Activated naive CD8-positive, alpha-beta T cell treated with anti-CD3 and anti-CD28 coated beads, Interleukin-2, amount 10 ng/mL, durations not matched to agents 7 days and 5 days (primary cell): ENCODE results near the gene JMJD1C. TPM values are rescaled to one million over a fixed set of nuclear protein-coding genes. Genes with fewer than 3 reads are reported as not detected.

Experiments
- ATAC-seq: fragments of 150-1000 bp; cut with Tn5 transposase; one replicate; pipeline ENCODE4 v1.10.0; 2021; ENCODE audit warnings: low read depth, moderate library complexity
- POLR2A ChIA-PET: fragments of 350-600 bp; sonication (Branson Sonifier 250); formaldehyde crosslinking; loops from one replicate; lab custom pipeline; 2021; ENCODE audit warnings: antibody characterized with exemption; lab: Charles Lee
- DNase-seq: peaks from one replicate; pipeline ENCODE4 v3.0.0; 2021
- H3K27ac Mint-ChIP-seq: one replicate; pipeline ENCODE4 v1.8.0; 2022; ENCODE audit warnings: mild to moderate bottlenecking, mixed read lengths
- H3K27me3 Mint-ChIP-seq: one replicate; pipeline ENCODE4 v1.8.0; 2022; ENCODE audit warnings: mild to moderate bottlenecking, moderate library complexity, mixed read lengths
- H3K36me3 Mint-ChIP-seq: one replicate; pipeline ENCODE4 v1.8.0; 2021; ENCODE audit warnings: mild to moderate bottlenecking, mixed read lengths
- H3K4me1 Mint-ChIP-seq: one replicate; pipeline ENCODE4 v1.8.0; 2021; ENCODE audit warnings: mixed read lengths
- H3K4me3 Mint-ChIP-seq: one replicate; pipeline ENCODE4 v1.8.0; 2022; ENCODE audit warnings: mild to moderate bottlenecking, moderate library complexity, mixed read lengths
- H3K9me3 Mint-ChIP-seq: one replicate; pipeline ENCODE4 v1.8.0; 2021; ENCODE audit warnings: mixed read lengths
- total RNA-seq, 2 experiments: library from RNA; stranded (reverse); gene quantifications; one replicate each; pipeline ENCODE4 v1.2.3, GENCODE V29; 2021

Gene JMJD1C
- total RNA-seq, 2 experiments from 2014 or later: 91.9 to 94.4 TPM

DNA sequence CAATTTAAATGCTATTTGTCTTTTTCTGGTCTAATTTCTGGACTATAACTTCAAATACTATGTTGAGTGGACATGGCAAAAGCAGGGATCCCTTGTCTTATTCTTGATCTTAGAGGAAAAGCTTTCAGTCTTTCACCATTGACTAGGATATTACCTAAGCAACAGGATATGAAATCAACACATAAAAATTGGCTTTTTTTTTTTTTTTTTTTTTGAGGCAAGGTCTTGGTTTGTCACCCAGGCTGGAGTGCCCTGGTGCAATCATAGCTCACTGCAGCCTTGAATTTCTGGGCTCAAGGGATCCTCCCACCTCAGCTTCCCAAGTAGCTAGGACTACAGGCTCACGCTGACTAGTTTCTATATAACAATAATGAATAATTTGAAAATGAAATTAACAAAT lies 90.8 kb downstream of the JMJD1C start:
- Mint-ChIP-seq H3K27me3 (no peaks in the 10 kb centered on the region), H3K36me3 (peaks cover 12% of the 10 kb centered on the region)
- POLR2A ChIA-PET: no interaction called here

DNA sequence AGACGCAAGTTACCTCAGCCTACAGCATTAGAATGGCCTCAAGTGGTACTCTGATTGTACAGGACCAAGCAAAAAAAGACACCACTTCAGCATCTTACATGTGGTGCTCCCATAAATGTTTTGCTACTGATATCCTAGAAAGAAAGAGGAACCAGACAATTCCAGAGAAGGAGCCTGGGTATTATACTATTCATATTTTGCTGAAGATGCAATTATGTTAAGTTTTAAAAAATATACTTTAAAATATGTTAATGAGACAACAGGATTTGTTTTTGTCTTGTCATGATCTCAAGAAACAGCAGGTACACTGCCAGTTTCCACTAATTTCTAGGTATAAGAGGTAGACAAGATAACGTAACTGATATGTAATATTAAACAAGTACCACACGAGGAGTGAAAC lies 92.6 kb downstream of the JMJD1C start:
- no peaks in the 10 kb centered on the region for H3K27me3 Mint-ChIP-seq
- H3K36me3 Mint-ChIP-seq: peaks cover 14% of the 10 kb centered on the region
- no peak overlapping the region for H3K4me3 Mint-ChIP-seq
- H3K9me3 Mint-ChIP-seq: no peaks in the 10 kb centered on the region
- POLR2A ChIA-PET: no interaction called here
- DNase-seq: no peak
- H3K27ac Mint-ChIP-seq: no peak overlapping the region
- peaks cover 12% of the 10 kb centered on the region for H3K4me1 Mint-ChIP-seq
- no peak for ATAC-seq

More for the DNA sequence above, 90.8 kb downstream of the JMJD1C start:
- DNase-seq (no peak), ATAC-seq (no peak)
- no peak overlapping the region for H3K4me3 Mint-ChIP-seq
- peaks cover 12% of the 10 kb centered on the region for H3K4me1 Mint-ChIP-seq
- H3K27ac Mint-ChIP-seq: no peak overlapping the region
- no peaks in the 10 kb centered on the region for H3K9me3 Mint-ChIP-seq

DNA sequence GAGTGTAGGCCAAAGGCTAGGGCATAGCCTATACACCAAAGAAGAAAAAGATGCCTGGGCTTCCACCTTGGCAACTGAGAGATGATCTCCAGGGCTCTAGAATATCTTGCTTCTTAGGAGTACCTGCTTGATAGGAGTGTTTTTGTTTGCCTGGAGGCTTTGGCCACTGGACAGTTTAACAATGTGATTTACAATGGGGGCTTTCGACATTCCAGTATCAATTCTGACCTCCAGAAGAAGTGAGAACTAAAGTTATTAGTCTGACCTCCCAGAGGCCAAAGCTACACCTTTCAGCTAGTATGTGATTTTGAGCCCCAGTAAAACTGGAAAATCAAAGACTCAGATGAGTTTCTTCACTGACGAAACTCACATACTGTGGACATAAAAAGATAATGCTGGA lies 96.1 kb downstream of the JMJD1C start:
- Mint-ChIP-seq H3K4me1 (peaks cover 4% of the 10 kb centered on the region), H3K27me3 (no peaks in the 10 kb centered on the region), H3K27ac (no peak overlapping the region), H3K36me3 (peaks cover 7% of the 10 kb centered on the region), H3K9me3 (no peaks in the 10 kb centered on the region), H3K4me3 (no peak overlapping the region)
- POLR2A ChIA-PET: no interaction called here
- ATAC-seq (no peak), DNase-seq (no peak)

DNA sequence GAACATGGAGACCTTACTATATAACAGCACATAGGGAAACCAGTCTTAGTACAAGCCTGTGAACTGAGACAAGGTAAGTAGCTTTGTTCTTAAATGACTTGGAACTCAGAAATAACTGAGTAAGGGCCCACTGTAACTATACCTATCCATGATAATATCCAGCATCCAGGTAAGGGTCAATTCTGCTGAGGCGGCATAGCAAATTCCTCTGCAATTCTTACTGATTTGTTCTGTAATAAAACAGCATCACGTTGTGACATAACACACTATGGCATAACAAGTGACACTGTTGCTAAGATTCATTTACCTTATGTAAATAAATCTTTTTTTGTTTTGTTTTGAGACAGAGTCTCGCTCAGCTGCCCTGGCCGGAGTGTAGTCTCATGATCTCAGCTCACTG lies 97.4 kb downstream of the JMJD1C start:
- POLR2A ChIA-PET: no interaction called here

DNA sequence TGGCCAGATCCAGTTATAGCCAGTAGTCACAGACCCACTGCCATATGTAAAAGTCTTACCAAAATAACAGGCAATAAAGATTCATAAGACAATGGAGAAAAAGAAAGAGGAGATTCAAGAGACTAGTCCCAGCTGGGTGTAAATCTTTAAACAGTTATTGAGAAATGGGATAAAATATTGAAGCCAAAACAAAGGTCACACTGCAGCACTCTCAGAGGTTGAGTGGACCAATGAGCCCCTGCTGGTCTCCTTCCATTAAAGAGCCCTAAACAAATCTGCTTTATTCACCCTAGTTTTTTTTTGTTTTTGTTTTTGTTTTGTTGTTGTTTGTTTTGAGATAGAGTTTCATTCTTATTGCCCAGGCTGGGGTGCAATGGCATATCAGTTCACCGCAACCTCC lies 98.8 kb downstream of the JMJD1C start:
- H3K36me3 Mint-ChIP-seq: peaks cover 7% of the 10 kb centered on the region
- POLR2A ChIA-PET: no interaction called here
- H3K4me3 Mint-ChIP-seq: no peak overlapping the region
- DNase-seq: no peak
- ATAC-seq: no peak
- peaks cover 4% of the 10 kb centered on the region for H3K4me1 Mint-ChIP-seq
- H3K9me3 Mint-ChIP-seq: no peaks in the 10 kb centered on the region
- H3K27me3 Mint-ChIP-seq: no peaks in the 10 kb centered on the region
- no peak overlapping the region for H3K27ac Mint-ChIP-seq

More for the DNA sequence above, 97.4 kb downstream of the JMJD1C start:
- Mint-ChIP-seq H3K36me3 (peaks cover 10% of the 10 kb centered on the region), H3K4me3 (no peak overlapping the region), H3K9me3 (no peaks in the 10 kb centered on the region), H3K27me3 (no peaks in the 10 kb centered on the region), H3K4me1 (peaks cover 4% of the 10 kb centered on the region), H3K27ac (no peak overlapping the region)
- DNase-seq (no peak), ATAC-seq (no peak)

DNA sequence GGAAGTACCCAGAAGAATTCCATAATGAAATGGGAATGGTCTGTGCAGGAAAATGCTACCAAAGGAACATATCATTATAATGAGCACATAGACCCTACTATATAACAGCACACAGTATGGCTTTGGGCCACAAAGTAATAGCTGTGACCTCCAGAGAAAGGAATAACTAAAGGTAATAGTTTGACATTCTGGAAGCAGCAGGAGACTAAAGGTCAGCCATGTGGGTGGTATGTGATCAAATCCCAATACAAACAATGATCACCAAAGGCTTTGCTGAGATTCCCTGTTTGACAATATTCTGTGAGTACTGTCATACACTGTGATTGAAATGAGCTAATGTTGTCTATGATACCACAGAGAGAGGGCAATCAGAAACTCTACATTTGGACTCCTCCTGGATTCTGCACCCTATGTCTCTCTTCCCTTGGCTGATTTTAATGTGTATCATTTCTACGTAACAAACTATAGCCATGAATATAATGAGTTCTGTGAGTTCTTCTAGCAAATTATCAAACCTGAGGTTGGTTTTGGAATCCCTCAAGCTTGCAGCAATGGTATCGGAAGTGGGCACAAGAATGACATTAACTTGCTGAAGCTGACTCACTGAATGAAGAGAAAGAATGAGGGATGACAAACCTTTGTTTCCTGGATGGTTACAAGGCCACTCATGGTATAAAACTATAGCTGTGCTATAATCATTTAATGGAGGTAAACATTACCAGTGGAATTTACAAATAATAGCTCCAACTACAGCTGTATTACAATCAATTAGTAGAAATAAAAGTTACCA lies 99.6 kb downstream of the JMJD1C start:
- Mint-ChIP-seq H3K27me3 (no peaks in the 10 kb centered on the region), H3K27ac (no peak overlapping the region), H3K36me3 (peaks cover 7% of the 10 kb centered on the region), H3K4me3 (no peak overlapping the region), H3K4me1 (peaks cover 2% of the 10 kb centered on the region), H3K9me3 (no peaks in the 10 kb centered on the region)
- ATAC-seq (no peak), DNase-seq (no peak)
- POLR2A ChIA-PET: no interaction called here

DNA sequence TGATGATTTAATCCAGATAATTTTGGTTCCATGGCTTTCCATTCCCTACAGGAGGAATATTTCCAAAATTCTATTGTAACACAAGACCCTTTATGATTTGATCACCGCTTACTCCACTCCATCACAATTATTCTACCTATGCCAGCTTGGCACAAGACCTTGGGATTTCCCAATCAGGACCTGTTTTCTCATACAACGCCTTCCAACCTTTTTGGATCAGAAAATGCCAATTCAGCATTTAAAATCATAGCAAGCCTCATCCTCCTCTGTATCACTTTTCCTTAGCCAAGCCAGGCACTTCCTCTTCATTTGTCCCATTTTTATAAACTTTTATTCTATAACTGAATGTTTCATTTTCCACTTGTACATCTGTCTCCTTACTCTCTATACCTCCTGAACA lies 100.9 kb downstream of the JMJD1C start:
- H3K9me3 Mint-ChIP-seq: no peaks in the 10 kb centered on the region
- peaks cover 7% of the 10 kb centered on the region for H3K36me3 Mint-ChIP-seq
- H3K4me3 Mint-ChIP-seq: no peak overlapping the region
- H3K4me1 Mint-ChIP-seq: peaks cover 2% of the 10 kb centered on the region
- no peak overlapping the region for H3K27ac Mint-ChIP-seq
- ATAC-seq (no peak), DNase-seq (no peak)
- no peaks in the 10 kb centered on the region for H3K27me3 Mint-ChIP-seq
- POLR2A ChIA-PET: no interaction called here

DNA sequence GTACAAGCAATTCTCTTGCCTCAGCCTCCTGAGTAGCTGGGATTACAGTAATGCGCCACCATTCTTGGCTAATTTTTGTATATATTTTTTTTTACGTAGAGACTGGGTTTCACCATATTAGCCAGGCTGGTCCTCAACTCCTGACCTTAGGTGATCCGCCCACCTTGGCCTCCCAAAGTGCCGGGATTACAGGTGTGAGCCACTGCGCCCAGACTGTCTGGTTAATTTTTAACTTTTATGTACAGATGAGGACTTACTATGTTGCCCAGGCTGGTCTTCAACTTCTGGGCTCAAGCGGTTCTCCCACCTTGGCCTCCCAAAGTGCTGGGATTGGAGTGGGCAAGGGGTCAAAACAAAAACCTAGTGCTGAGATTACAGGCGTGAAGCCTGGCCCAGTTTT lies 101.8 kb downstream of the JMJD1C start:
- Mint-ChIP-seq H3K4me1 (peaks cover 2% of the 10 kb centered on the region), H3K4me3 (no peak overlapping the region), H3K27me3 (no peaks in the 10 kb centered on the region), H3K9me3 (no peaks in the 10 kb centered on the region), H3K27ac (no peak overlapping the region), H3K36me3 (peaks cover 6% of the 10 kb centered on the region)
- no peak for DNase-seq
- POLR2A ChIA-PET: no interaction called here
- ATAC-seq: no peak

DNA sequence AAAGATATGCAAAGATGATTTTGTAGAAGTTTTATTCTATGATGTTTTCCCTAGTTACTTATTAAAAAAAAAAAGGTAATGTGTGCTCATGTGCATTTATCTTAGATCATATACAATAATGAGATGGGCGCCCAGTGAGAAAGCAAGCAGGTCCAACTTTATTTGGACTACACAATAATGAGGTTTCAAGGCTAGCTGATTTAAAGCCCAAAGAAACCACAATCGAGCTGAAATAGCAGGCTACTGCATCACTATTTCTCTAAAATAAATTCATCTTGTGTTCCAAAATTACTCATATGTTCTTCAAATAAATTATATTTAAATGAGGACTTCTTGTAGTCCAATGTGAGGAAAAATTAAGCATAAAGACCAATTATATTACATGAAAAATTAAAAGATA lies 110.1 kb downstream of the JMJD1C start:
- Mint-ChIP-seq H3K4me1 (peaks cover 7% of the 10 kb centered on the region), H3K36me3 (peaks cover 5% of the 10 kb centered on the region), H3K9me3 (no peaks in the 10 kb centered on the region), H3K27me3 (no peaks in the 10 kb centered on the region), H3K4me3 (no peak overlapping the region), H3K27ac (no peak overlapping the region)
- no peak for DNase-seq
- no peak for ATAC-seq
- POLR2A ChIA-PET: no interaction called here

DNA sequence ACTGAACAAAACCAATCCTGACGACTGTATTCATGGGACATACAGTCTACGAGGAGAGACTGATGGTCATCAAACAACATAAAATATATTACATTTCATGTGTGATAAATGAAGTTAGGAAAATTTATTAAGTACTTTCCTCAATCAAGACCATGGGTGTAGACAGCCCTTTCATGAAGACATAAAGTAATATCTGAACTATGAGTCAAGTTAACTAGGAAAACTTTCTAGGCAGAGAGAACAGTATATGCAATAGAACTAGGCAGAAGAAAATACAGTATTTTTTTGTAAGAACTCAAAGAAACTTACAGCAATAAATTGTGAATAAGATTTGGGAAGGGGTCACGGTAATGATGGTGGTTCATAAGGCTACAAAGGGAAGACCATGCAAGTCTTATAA lies 112.8 kb downstream of the JMJD1C start:
- Mint-ChIP-seq H3K4me3 (no peak overlapping the region), H3K9me3 (peaks cover 1% of the 10 kb centered on the region), H3K27ac (no peak overlapping the region), H3K36me3 (peaks cover 9% of the 10 kb centered on the region), H3K27me3 (no peaks in the 10 kb centered on the region), H3K4me1 (peaks cover 7% of the 10 kb centered on the region)
- POLR2A ChIA-PET: no interaction called here
- DNase-seq (no peak), ATAC-seq (no peak)

DNA sequence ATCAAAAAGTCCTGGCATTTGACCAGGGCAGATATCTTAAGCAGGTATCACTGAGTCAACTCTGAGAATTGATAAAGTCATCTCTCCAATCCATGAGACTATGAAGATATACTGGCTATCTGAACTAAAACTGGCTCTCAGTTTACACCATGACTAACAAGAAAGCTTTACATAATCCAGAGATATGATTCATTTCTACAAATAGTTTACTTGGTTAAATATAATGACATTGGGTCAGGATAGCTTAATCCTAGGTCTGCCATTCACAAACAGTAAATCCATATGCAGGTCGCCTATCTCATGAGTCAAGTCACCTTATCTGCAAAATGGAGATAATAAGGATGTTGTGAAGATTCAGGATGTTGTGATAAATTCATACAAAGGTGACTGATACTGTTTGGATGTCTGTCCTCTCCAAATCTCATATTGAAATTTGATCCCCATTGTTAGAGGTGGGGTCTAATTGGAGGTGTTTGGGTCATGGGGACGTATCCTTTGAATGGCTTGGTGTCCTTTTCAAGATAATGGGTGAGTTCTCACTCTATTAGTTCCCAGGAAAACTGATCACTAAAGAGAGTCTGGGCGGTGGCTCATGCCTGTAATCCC lies 117.4 kb downstream of the JMJD1C start:
- DNase-seq (no peak), ATAC-seq (no peak)
- Mint-ChIP-seq H3K4me1 (peaks cover 4% of the 10 kb centered on the region), H3K4me3 (no peak overlapping the region), H3K27ac (no peak overlapping the region), H3K27me3 (no peaks in the 10 kb centered on the region), H3K9me3 (peaks cover 1% of the 10 kb centered on the region), H3K36me3 (peaks cover 9% of the 10 kb centered on the region)
- POLR2A ChIA-PET: no interaction called here

DNA sequence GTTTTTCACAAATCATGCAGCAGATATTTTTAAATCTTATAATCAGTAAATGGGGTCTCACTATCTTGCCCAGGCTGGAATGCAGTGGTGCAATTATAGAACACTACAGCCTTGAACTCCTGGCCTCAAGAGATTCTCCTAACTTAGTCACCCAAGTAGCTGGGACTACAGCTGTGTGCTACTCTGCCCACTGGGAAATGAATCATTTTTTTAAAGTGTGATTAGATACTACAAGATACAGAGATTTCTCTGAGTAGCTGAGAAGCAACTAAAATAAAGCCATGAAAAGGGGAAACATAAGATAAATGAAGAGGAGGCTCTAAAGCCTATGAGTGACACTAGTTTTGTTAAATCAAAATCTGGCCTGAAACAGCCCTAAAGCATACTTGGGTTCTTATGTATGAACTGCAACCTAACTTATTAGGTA lies 119.7 kb downstream of the JMJD1C start:
- Mint-ChIP-seq H3K36me3 (peaks cover 4% of the 10 kb centered on the region), H3K4me3 (no peak overlapping the region), H3K4me1 (no peaks in the 10 kb centered on the region), H3K27me3 (no peaks in the 10 kb centered on the region), H3K27ac (no peak overlapping the region), H3K9me3 (peaks cover 1% of the 10 kb centered on the region)
- POLR2A ChIA-PET: no interaction called here
- DNase-seq (no peak), ATAC-seq (no peak)

DNA sequence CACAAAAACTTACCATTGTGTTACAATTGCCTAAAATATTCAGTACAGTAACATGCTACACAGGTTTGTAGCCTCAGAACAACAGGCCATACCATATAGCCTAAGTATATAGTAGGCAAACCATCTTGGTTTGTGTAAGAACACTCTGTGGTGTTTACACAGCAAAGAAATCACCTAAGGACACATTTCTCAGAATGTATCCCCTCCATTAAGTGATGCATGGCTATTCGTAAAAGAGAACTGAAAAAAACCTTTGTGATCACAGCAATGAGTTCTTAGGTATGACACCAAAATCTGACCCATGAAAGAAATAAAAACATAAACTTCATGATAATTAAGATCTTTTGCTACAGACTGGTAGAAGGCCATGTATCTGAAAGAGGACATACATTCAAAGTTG lies 121.5 kb downstream of the JMJD1C start:
- peaks cover 8% of the 10 kb centered on the region for H3K36me3 Mint-ChIP-seq
- ATAC-seq: no peak
- no peak overlapping the region for H3K27ac Mint-ChIP-seq
- H3K4me3 Mint-ChIP-seq: no peak overlapping the region
- POLR2A ChIA-PET: no interaction called here
- peaks cover 1% of the 10 kb centered on the region for H3K9me3 Mint-ChIP-seq
- DNase-seq: no peak
- H3K27me3 Mint-ChIP-seq: no peaks in the 10 kb centered on the region
- H3K4me1 Mint-ChIP-seq: no peaks in the 10 kb centered on the region

DNA sequence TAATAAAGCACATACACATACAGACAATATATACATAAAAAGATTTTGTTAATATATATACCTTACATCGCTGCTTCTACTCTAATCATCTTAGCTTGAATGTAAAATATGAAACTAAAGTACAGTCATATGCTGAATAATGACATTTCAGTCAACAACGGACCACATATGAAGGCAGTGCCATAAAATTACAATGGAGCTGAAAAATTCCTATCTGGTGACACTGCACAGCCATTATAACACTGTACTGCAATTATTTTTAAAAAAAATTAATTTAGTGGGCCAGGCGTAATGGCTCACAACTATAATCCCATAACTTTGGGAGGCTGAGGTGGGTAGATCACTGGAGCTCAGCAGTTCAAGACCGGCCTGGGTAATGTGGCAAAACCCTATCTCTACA lies 122.3 kb downstream of the JMJD1C start:
- H3K36me3 Mint-ChIP-seq: peaks cover 7% of the 10 kb centered on the region
- H3K27ac Mint-ChIP-seq: no peak overlapping the region
- no peaks in the 10 kb centered on the region for H3K4me1 Mint-ChIP-seq
- no peaks in the 10 kb centered on the region for H3K27me3 Mint-ChIP-seq
- H3K4me3 Mint-ChIP-seq: no peak overlapping the region
- H3K9me3 Mint-ChIP-seq: peaks cover 1% of the 10 kb centered on the region
- ATAC-seq: no peak
- POLR2A ChIA-PET: no interaction called here
- no peak for DNase-seq
